ENCODE results near the gene SMOC1.

SMOC1 gene

GRCh38 chr14:69996216-69996615 lies 117.0 kb downstream of the SMOC1 start:
- no peak overlapping the region for H3K27ac ChIP-seq (ENCODE audit: low read depth, low read length, poor library complexity, severe bottlenecking)

GRCh38 chr14:69997849-69998248 lies 118.6 kb downstream of the SMOC1 start:
- no peaks in the 10 kb centered on the region for H4K20me1 ChIP-seq (ENCODE audit: insufficient read depth, low read length)
- H3F3A ChIP-seq (ENCODE audit: insufficient read depth, low read length): no peaks in the 10 kb centered on the region
- TF ChIP-seq CTCF (IDR thresholded peaks at IDR 0.05; ENCODE audit: low read length) (no peak), EZH2 (IDR thresholded peaks at IDR 0.05; ENCODE audit: borderline replicate concordance, low read length) (no peak)
- no peak overlapping the region for H2AFZ ChIP-seq (ENCODE audit: low read length)
- no peak overlapping the region for H3K27ac ChIP-seq (ENCODE audit: low read depth, low read length, poor library complexity, severe bottlenecking)
- H3K9me3 ChIP-seq (ENCODE audit: low read length): no peaks in the 10 kb centered on the region
- no peak overlapping the region for H3K4me2 ChIP-seq (ENCODE audit: low read length)
- no peaks in the 10 kb centered on the region for H3K4me1 ChIP-seq (ENCODE audit: insufficient read depth, low read length, severe bottlenecking)
- H3K4me3 ChIP-seq (ENCODE audit: low read depth, low read length, poor library complexity, severe bottlenecking): no peak overlapping the region
- no peaks in the 10 kb centered on the region for H3K9me2 ChIP-seq (ENCODE audit: low read depth, low read length)
- no peaks in the 10 kb centered on the region for H3K27me3 ChIP-seq (ENCODE audit: insufficient read depth, low read length)
- no peak overlapping the region for H3K9ac ChIP-seq (ENCODE audit: low read length)
- no peaks in the 10 kb centered on the region for H3K36me3 ChIP-seq (ENCODE audit: insufficient read depth, low read length)
- H3K79me2 ChIP-seq (ENCODE audit: insufficient read depth, low read length): no peaks in the 10 kb centered on the region

More at GRCh38 chr14:69996216-69996615, 117.0 kb downstream of the SMOC1 start:
- Histone ChIP-seq H3F3A (ENCODE audit: insufficient read depth, low read length) (no peaks in the 10 kb centered on the region), H3K4me2 (ENCODE audit: low read length) (no peak overlapping the region), H2AFZ (ENCODE audit: low read length) (no peak overlapping the region), H3K9ac (ENCODE audit: low read length) (no peak overlapping the region), H3K4me1 (ENCODE audit: insufficient read depth, low read length, severe bottlenecking) (no peaks in the 10 kb centered on the region), H3K4me3 (ENCODE audit: low read depth, low read length, poor library complexity, severe bottlenecking) (no peak overlapping the region), H3K9me2 (ENCODE audit: low read depth, low read length) (no peaks in the 10 kb centered on the region), H3K27me3 (ENCODE audit: insufficient read depth, low read length) (no peaks in the 10 kb centered on the region), H3K36me3 (ENCODE audit: insufficient read depth, low read length) (no peaks in the 10 kb centered on the region), H3K9me3 (ENCODE audit: low read length) (no peaks in the 10 kb centered on the region), H3K79me2 (ENCODE audit: insufficient read depth, low read length) (no peaks in the 10 kb centered on the region), H4K20me1 (ENCODE audit: insufficient read depth, low read length) (no peaks in the 10 kb centered on the region)
- TF ChIP-seq CTCF (IDR thresholded peaks at IDR 0.05; ENCODE audit: low read length): no peak
- no peak for TF ChIP-seq EZH2 (IDR thresholded peaks at IDR 0.05; ENCODE audit: borderline replicate concordance, low read length)

- Histone ChIP-seq H3K9me2 (ENCODE audit: low read depth, low read length) (no peaks in the 10 kb centered on the region), H3K79me2 (ENCODE audit: insufficient read depth, low read length) (no peaks in the 10 kb centered on the region), H3K27me3 (ENCODE audit: insufficient read depth, low read length) (no peaks in the 10 kb centered on the region), H2AFZ (ENCODE audit: low read length) (no peak overlapping the region), H3K9me3 (ENCODE audit: low read length) (no peaks in the 10 kb centered on the region), H3K36me3 (ENCODE audit: insufficient read depth, low read length) (no peaks in the 10 kb centered on the region), H4K20me1 (ENCODE audit: insufficient read depth, low read length) (no peaks in the 10 kb centered on the region), H3K9ac (ENCODE audit: low read length) (no peak overlapping the region), H3K4me1 (ENCODE audit: insufficient read depth, low read length, severe bottlenecking) (no peaks in the 10 kb centered on the region), H3K4me3 (ENCODE audit: low read depth, low read length, poor library complexity, severe bottlenecking) (no peak overlapping the region), H3K4me2 (ENCODE audit: low read length) (no peak overlapping the region), H3K27ac (ENCODE audit: low read depth, low read length, poor library complexity, severe bottlenecking) (no peak overlapping the region), H3F3A (ENCODE audit: insufficient read depth, low read length) (no peaks in the 10 kb centered on the region)
- TF ChIP-seq CTCF (IDR thresholded peaks at IDR 0.05; ENCODE audit: low read length) (no peak), EZH2 (IDR thresholded peaks at IDR 0.05; ENCODE audit: borderline replicate concordance, low read length) (no peak)
Observed at GRCh38 chr14:69999261-69999674, 120.1 kb downstream of the SMOC1 start.
